GM23338 (cell line): ENCODE results near the gene GRK3. TPM values are rescaled to one million over a fixed set of nuclear protein-coding genes. Genes with fewer than 3 reads are reported as not detected.

Experiments used
- ATAC-seq: fragments of 200-7000 bp; cut with Tn5 transposase; 3 replicates; pipeline ENCODE4 v1.9.1; 2020
- DNase-seq: peaks from one replicate; pipeline ENCODE4 v3.0.0-alpha.2; 2015; ENCODE audit warnings: low spot score
- H2AFZ ChIP-seq: fragments of 200-600 bp; sonication (generic); 2 replicates; pipeline ENCODE4 v1.8.0; 2016; ENCODE audit warnings: antibody characterized with exemption, mild to moderate bottlenecking, moderate library complexity
- H3F3A ChIP-seq: fragments of 200-600 bp; sonication (generic); replicated peaks from 2 replicates; pipeline ENCODE4 v1.8.0; 2017; ENCODE audit warnings: antibody characterized with exemption, mixed run types, low read depth
- H3K27ac ChIP-seq: fragments of 200-600 bp; sonication (generic); 2 replicates; pipeline ENCODE4 v1.6.1; 2016; ENCODE audit warnings: low read depth
- H3K27me3 ChIP-seq: fragments of 200-600 bp; sonication (generic); 2 replicates; pipeline ENCODE4 v1.8.0; 2016; ENCODE audit warnings: mild to moderate bottlenecking, mixed run types, moderate library complexity; ENCODE audit not compliant: insufficient read depth
- H3K36me3 ChIP-seq: fragments of 200-600 bp; sonication (generic); 2 replicates; pipeline ENCODE4 v1.8.0; 2016; ENCODE audit warnings: mild to moderate bottlenecking; ENCODE audit not compliant: insufficient read depth
- H3K4me1 ChIP-seq: fragments of 200-600 bp; sonication (generic); 2 replicates; pipeline ENCODE4 v1.8.0; 2016; ENCODE audit warnings: mild to moderate bottlenecking, moderate library complexity; ENCODE audit not compliant: insufficient read depth
- H3K4me2 ChIP-seq: fragments of 200-600 bp; sonication (generic); 2 replicates; pipeline ENCODE4 v1.7.1; 2017; ENCODE audit warnings: mixed run types
- H3K4me3 ChIP-seq: fragments of 200-600 bp; sonication (generic); 2 replicates; pipeline ENCODE4 v1.6.1; 2016; ENCODE audit warnings: mixed run types
- H3K79me2 ChIP-seq: fragments of 200-600 bp; sonication (generic); replicated peaks from 2 replicates; pipeline ENCODE4 v1.8.0; 2017; ENCODE audit warnings: mild to moderate bottlenecking; ENCODE audit not compliant: insufficient read depth
- H3K9me2 ChIP-seq: fragments of 200-600 bp; sonication (generic); 2 replicates; pipeline ENCODE4 v1.8.0; 2017; ENCODE audit not compliant: insufficient read depth
- H4K20me1 ChIP-seq: fragments of 200-600 bp; sonication (generic); replicated peaks from 2 replicates; pipeline ENCODE4 v1.8.0; 2017; ENCODE audit warnings: mild to moderate bottlenecking; ENCODE audit not compliant: insufficient read depth
- H3K27ac Mint-ChIP-seq: 2 replicates; pipeline ENCODE4 v1.8.0; 2020; ENCODE audit warnings: inconsistent platforms, mild to moderate bottlenecking, moderate library complexity, mixed read lengths
- H3K27me3 Mint-ChIP-seq: 3 replicates; pipeline ENCODE4 v1.8.0; 2022; ENCODE audit warnings: low read depth, mild to moderate bottlenecking, moderate library complexity, mixed read lengths, inconsistent platforms; ENCODE audit not compliant: insufficient read depth, poor library complexity
- H3K36me3 Mint-ChIP-seq: 3 replicates; pipeline ENCODE4 v1.8.0; 2021; ENCODE audit warnings: low read depth, mild to moderate bottlenecking, inconsistent platforms, moderate library complexity, mixed read lengths
- H3K4me1 Mint-ChIP-seq: 3 replicates; pipeline ENCODE4 v1.8.0; 2020; ENCODE audit warnings: mild to moderate bottlenecking, inconsistent platforms, mixed read lengths
- H3K4me3 Mint-ChIP-seq: 3 replicates; pipeline ENCODE4 v1.8.0; 2021; ENCODE audit warnings: moderate library complexity, mild to moderate bottlenecking, inconsistent platforms, mixed read lengths
- H3K9me3 Mint-ChIP-seq: 3 replicates; pipeline ENCODE4 v1.8.0; 2020; ENCODE audit warnings: moderate library complexity, mild to moderate bottlenecking, inconsistent platforms, mixed read lengths
- EZH2phosphoT487 ChIP-seq: fragments of 200-600 bp; sonication (generic); IDR thresholded peaks from one replicate; pipeline ENCODE4 v1.8.1; 2018; ENCODE audit warnings: antibody characterized with exemption; ENCODE audit not compliant: unreplicated experiment
- JUNB ChIP-seq: IDR thresholded peaks from one replicate; pipeline ENCODE4 v1.6.1; 2016; ENCODE audit warnings: antibody characterized with exemption; ENCODE audit not compliant: unreplicated experiment
- NANOG ChIP-seq: IDR thresholded peaks from 2 replicates; pipeline ENCODE4 v1.6.1; 2016; ENCODE audit warnings: antibody characterized with exemption, borderline replicate concordance
- POLR2AphosphoS5 ChIP-seq: IDR thresholded peaks from 2 replicates; pipeline ENCODE4 v1.6.1; 2016; ENCODE audit warnings: antibody characterized with exemption, low read depth
- polyA plus RNA-seq: library from polyadenylated mRNA; unstranded; fragments of >200 nt; fragmentation: Nextera tagmentation; extraction: Ambion mirVana; gene quantifications from 2 replicates; pipeline ENCODE4 v1.2.1, GENCODE V29; 2016
- total RNA-seq: library from RNA; depleted of rRNA; stranded (reverse); fragments of >200 nt; shearing (Covaris generic); gene quantifications from 2 replicates; pipeline ENCODE4 v1.2.3, GENCODE V29; 2014
- TF ChIP-seq, protein P1 (sequence below), 2 experiments: fragments of 200-600 bp in 1 of 2; sonication (generic) in 1 of 2; conservative IDR thresholded peaks; 2 replicates each; pipeline versions ENCODE4 v1.5.1 to v1.6.1; 2016 to 2017; ENCODE audit warnings: antibody characterized with exemption in 2 of 2, low read depth in 2 of 2, mild to moderate bottlenecking in 2 of 2, moderate library complexity in 1 of 2
- TF ChIP-seq, protein P2 (sequence below): IDR thresholded peaks from one replicate; pipeline ENCODE4 v1.6.1; 2018; ENCODE audit warnings: antibody characterized with exemption; ENCODE audit not compliant: unreplicated experiment
- TF ChIP-seq, protein P3 (sequence below): fragments of 250-450 bp; sonication (Bioruptor Pico); IDR thresholded peaks from 2 replicates; pipeline ENCODE4 v1.5.0; 2020; ENCODE audit warnings: mild to moderate bottlenecking, moderate library complexity
- TF ChIP-seq, protein P4 (sequence below): IDR thresholded peaks from 2 replicates; pipeline ENCODE4 v1.6.1; 2016; ENCODE audit warnings: antibody characterized with exemption

The GRK3 gene
- total and polyA plus RNA-seq, 2 experiments from 2014 or later: 6.0 to 25.3 TPM

DNA sequence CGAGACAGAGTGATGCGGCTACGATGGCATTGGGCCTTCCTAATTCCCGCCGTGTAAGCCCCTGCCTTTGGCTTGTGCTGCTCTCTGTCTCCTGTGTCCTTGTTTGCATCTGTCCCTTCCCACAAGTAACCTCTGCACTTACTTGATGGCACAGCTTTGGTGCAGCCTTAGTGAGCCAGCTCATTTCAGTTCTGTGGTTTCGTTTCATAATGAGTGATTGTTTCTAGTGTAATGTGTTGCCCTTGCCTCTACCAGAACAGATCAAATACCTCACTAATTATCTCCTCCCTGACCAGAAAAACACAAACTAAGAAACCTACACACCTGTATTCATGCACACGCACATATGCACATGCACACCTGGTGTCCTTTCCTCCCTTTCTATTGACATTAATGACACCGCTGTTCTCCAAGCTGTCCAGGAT is 58.8 kb downstream of the GRK3 start (continued):
- TF ChIP-seq, protein P1, sequence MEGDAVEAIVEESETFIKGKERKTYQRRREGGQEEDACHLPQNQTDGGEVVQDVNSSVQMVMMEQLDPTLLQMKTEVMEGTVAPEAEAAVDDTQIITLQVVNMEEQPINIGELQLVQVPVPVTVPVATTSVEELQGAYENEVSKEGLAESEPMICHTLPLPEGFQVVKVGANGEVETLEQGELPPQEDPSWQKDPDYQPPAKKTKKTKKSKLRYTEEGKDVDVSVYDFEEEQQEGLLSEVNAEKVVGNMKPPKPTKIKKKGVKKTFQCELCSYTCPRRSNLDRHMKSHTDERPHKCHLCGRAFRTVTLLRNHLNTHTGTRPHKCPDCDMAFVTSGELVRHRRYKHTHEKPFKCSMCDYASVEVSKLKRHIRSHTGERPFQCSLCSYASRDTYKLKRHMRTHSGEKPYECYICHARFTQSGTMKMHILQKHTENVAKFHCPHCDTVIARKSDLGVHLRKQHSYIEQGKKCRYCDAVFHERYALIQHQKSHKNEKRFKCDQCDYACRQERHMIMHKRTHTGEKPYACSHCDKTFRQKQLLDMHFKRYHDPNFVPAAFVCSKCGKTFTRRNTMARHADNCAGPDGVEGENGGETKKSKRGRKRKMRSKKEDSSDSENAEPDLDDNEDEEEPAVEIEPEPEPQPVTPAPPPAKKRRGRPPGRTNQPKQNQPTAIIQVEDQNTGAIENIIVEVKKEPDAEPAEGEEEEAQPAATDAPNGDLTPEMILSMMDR (conservative IDR thresholded peaks at IDR 0.05; ENCODE audit: low read depth in 2 of 2): no peak
- no peak for TF ChIP-seq EZH2phosphoT487
- TF ChIP-seq, protein P2, sequence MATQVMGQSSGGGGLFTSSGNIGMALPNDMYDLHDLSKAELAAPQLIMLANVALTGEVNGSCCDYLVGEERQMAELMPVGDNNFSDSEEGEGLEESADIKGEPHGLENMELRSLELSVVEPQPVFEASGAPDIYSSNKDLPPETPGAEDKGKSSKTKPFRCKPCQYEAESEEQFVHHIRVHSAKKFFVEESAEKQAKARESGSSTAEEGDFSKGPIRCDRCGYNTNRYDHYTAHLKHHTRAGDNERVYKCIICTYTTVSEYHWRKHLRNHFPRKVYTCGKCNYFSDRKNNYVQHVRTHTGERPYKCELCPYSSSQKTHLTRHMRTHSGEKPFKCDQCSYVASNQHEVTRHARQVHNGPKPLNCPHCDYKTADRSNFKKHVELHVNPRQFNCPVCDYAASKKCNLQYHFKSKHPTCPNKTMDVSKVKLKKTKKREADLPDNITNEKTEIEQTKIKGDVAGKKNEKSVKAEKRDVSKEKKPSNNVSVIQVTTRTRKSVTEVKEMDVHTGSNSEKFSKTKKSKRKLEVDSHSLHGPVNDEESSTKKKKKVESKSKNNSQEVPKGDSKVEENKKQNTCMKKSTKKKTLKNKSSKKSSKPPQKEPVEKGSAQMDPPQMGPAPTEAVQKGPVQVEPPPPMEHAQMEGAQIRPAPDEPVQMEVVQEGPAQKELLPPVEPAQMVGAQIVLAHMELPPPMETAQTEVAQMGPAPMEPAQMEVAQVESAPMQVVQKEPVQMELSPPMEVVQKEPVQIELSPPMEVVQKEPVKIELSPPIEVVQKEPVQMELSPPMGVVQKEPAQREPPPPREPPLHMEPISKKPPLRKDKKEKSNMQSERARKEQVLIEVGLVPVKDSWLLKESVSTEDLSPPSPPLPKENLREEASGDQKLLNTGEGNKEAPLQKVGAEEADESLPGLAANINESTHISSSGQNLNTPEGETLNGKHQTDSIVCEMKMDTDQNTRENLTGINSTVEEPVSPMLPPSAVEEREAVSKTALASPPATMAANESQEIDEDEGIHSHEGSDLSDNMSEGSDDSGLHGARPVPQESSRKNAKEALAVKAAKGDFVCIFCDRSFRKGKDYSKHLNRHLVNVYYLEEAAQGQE: no peak

DNA sequence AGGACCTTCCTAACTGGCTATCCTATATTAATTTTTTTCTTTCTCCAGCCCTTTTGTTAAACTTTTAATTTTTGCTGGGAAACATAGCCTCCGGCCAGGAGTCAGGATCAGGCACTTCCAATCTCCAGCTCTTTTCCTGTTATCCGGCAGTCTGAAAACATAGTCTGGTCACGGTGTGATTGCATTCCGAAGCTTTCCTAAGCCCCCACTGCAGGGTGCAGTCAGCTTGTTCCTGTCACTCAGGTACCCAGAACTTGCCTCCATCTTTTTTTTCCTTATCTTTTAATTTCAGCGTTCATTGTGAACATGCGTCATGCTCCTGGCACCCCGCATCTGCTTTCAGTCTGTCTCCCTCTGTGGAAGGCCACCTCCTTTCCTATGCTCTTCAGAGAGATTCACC is 59.4 kb downstream of the GRK3 start:
- Mint-ChIP-seq H3K27ac (no peak overlapping the region), H3K4me3 (no peak overlapping the region), H3K4me1 (peaks cover 43% of the 10 kb centered on the region), H3K9me3 (no peaks in the 10 kb centered on the region; the same call in 1 of the 3 replicates), H3K36me3 (peaks cover 2% of the 10 kb centered on the region; the same call in 1 of the 3 replicates), H3K27me3 (peaks cover 9% of the 10 kb centered on the region)
- Histone ChIP-seq H3K79me2 (peaks cover 26% of the 10 kb centered on the region), H3F3A (no peaks in the 10 kb centered on the region), H3K9me2 (no peaks in the 10 kb centered on the region), H3K36me3 (no peaks in the 10 kb centered on the region), H4K20me1 (peaks cover 16% of the 10 kb centered on the region), H2AFZ (no peak overlapping the region), H3K27me3 (no peaks in the 10 kb centered on the region), H3K27ac (0 out of 2 replicates have a peak overlapping the region, but pooled peaks have one; percentile 45), H3K4me2 (no peak overlapping the region), H3K4me3 (no peak overlapping the region), H3K4me1 (peaks cover 34% of the 10 kb centered on the region)
- DNase-seq: no peak
- no peak for ATAC-seq
- TF ChIP-seq, protein P2: no peak
- TF ChIP-seq EZH2phosphoT487 (no peak), POLR2AphosphoS5 (no peak), NANOG (no peak), JUNB (no peak)
- TF ChIP-seq, protein P3, sequence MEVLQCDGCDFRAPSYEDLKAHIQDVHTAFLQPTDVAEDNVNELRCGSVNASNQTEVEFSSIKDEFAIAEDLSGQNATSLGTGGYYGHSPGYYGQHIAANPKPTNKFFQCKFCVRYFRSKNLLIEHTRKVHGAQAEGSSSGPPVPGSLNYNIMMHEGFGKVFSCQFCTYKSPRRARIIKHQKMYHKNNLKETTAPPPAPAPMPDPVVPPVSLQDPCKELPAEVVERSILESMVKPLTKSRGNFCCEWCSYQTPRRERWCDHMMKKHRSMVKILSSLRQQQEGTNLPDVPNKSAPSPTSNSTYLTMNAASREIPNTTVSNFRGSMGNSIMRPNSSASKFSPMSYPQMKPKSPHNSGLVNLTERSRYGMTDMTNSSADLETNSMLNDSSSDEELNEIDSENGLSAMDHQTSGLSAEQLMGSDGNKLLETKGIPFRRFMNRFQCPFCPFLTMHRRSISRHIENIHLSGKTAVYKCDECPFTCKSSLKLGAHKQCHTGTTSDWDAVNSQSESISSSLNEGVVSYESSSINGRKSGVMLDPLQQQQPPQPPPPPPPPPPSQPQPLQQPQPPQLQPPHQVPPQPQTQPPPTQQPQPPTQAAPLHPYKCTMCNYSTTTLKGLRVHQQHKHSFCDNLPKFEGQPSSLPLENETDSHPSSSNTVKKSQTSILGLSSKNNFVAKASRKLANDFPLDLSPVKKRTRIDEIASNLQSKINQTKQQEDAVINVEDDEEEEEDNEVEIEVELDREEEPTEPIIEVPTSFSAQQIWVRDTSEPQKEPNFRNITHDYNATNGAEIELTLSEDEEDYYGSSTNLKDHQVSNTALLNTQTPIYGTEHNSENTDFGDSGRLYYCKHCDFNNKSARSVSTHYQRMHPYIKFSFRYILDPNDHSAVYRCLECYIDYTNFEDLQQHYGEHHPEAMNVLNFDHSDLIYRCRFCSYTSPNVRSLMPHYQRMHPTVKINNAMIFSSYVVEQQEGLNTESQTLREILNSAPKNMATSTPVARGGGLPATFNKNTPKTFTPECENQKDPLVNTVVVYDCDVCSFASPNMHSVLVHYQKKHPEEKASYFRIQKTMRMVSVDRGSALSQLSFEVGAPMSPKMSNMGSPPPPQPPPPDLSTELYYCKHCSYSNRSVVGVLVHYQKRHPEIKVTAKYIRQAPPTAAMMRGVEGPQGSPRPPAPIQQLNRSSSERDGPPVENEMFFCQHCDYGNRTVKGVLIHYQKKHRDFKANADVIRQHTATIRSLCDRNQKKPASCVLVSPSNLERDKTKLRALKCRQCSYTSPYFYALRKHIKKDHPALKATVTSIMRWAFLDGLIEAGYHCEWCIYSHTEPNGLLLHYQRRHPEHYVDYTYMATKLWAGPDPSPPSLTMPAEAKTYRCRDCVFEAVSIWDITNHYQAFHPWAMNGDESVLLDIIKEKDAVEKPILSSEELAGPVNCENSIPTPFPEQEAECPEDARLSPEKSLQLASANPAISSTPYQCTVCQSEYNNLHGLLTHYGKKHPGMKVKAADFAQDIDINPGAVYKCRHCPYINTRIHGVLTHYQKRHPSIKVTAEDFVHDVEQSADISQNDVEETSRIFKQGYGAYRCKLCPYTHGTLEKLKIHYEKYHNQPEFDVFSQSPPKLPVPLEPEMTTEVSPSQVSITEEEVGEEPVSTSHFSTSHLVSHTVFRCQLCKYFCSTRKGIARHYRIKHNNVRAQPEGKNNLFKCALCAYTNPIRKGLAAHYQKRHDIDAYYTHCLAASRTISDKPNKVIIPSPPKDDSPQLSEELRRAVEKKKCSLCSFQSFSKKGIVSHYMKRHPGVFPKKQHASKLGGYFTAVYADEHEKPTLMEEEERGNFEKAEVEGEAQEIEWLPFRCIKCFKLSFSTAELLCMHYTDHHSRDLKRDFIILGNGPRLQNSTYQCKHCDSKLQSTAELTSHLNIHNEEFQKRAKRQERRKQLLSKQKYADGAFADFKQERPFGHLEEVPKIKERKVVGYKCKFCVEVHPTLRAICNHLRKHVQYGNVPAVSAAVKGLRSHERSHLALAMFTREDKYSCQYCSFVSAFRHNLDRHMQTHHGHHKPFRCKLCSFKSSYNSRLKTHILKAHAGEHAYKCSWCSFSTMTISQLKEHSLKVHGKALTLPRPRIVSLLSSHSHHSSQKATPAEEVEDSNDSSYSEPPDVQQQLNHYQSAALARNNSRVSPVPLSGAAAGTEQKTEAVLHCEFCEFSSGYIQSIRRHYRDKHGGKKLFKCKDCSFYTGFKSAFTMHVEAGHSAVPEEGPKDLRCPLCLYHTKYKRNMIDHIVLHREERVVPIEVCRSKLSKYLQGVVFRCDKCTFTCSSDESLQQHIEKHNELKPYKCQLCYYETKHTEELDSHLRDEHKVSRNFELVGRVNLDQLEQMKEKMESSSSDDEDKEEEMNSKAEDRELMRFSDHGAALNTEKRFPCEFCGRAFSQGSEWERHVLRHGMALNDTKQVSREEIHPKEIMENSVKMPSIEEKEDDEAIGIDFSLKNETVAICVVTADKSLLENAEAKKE (CRISPR knock-in tag): no peak
- TF ChIP-seq, protein P4, sequence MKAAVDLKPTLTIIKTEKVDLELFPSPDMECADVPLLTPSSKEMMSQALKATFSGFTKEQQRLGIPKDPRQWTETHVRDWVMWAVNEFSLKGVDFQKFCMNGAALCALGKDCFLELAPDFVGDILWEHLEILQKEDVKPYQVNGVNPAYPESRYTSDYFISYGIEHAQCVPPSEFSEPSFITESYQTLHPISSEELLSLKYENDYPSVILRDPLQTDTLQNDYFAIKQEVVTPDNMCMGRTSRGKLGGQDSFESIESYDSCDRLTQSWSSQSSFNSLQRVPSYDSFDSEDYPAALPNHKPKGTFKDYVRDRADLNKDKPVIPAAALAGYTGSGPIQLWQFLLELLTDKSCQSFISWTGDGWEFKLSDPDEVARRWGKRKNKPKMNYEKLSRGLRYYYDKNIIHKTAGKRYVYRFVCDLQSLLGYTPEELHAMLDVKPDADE: no peak
